Mesenteric fat pad (tissue), 1 donor: ENCODE measurements around the gene LOXL3. TPM values are rescaled to one million over a fixed set of nuclear protein-coding genes. Genes with fewer than 3 reads are reported as not detected.

Experiments
- DNase-seq: peaks from one replicate; pipeline ENCODE4 v3.0.0-alpha.2; 2020; ENCODE audit warnings: low spot score
- long read RNA-seq: library from polyadenylated mRNA; unstranded; transcript quantifications from one replicate; pipeline ENCODE4 v2.0.0, GENCODE V29; 2020
- total RNA-seq: library from RNA; stranded (reverse); fragmentation: NEBNext Ultra II Directional; extraction: Animal tissue kit (Norgen Biotek cat#: 25700); gene quantifications from one replicate; pipeline ENCODE4 v1.2.1, GENCODE V29; 2021
- donor health status: DM: yes; HTN: yes; CAD: no.

The LOXL3 gene
- total RNA-seq, result 8.2 TPM
- long read RNA-seq, transcript LOXL3-201 (14 exons, 3,502 nt), result major isoform, 6 of 16 reads
- long read RNA-seq, partial matches to known transcripts, result 2 of 16 reads
- long read RNA-seq, other reads (novel, unspliced or antisense), result 8 of 16 reads

- peak; percentile 96 for DNase-seq
Measured at GRCh38 chr2:74553892-74554819, at the start of gene LOXL3, which contains the start of gene DOK1. Gene LOXL3 (minus strand): TSS chr2:74553942. CDS start chr2:74552634, 1,308 bp downstream. Gene DOK1 (plus strand): TSS chr2:74554720. CDS start chr2:74554755, 35 bp downstream.

- no peak for DNase-seq
Measured at GRCh38 chr2:74602586-74603281, 49.0 kb upstream of the LOXL3 start.

GRCh38 chr2:74599676-74600075, 45.9 kb upstream of the LOXL3 start:
- no peak for DNase-seq

- no peak for DNase-seq
Measured at GRCh38 chr2:74597410-74597809, 43.7 kb upstream of the LOXL3 start.

GRCh38 chr2:74596584-74596983, 42.8 kb upstream of the LOXL3 start:
- DNase-seq, result no peak

- no peak for DNase-seq
Measured at GRCh38 chr2:74593826-74594772, 40.4 kb upstream of the LOXL3 start.

GRCh38 chr2:74588664-74589063, 34.9 kb upstream of the LOXL3 start:
- DNase-seq, result no peak

- DNase-seq, result no peak
Measured at GRCh38 chr2:74587664-74588277, 34.0 kb upstream of the LOXL3 start.

GRCh38 chr2:74585406-74586185, 31.9 kb upstream of the LOXL3 start:
- DNase-seq, result no peak

- DNase-seq, result no peak
Measured at GRCh38 chr2:74584088-74584645, 30.4 kb upstream of the LOXL3 start.

- DNase-seq, result no peak
Measured at GRCh38 chr2:74583504-74583903, 29.8 kb upstream of the LOXL3 start.

- DNase-seq, result no peak
Measured at GRCh38 chr2:74582184-74582583, 28.4 kb upstream of the LOXL3 start.

GRCh38 chr2:74581463-74581862, 27.7 kb upstream of the LOXL3 start:
- DNase-seq, result no peak

- no peak for DNase-seq
Measured at GRCh38 chr2:74578408-74578807, 24.7 kb upstream of the LOXL3 start.

- DNase-seq, result no peak
Measured at GRCh38 chr2:74577448-74577847, 23.7 kb upstream of the LOXL3 start.

GRCh38 chr2:74576863-74577229, 23.1 kb upstream of the LOXL3 start:
- no peak for DNase-seq

- DNase-seq, result no peak
Measured at GRCh38 chr2:74576211-74576862, 22.6 kb upstream of the LOXL3 start.

GRCh38 chr2:74575320-74575719, 21.6 kb upstream of the LOXL3 start:
- DNase-seq, result no peak
